ENCODE measurements around the gene MYH8.

Gene MYH8

GRCh38 chr17:10421900-10422542, at the start of gene MYH8:
MYH8 (minus strand) TSS chr17:10421950; CDS start chr17:10420227, 1,723 bp downstream.
- DNase-seq = no peak

- no peak for DNase-seq
Observed at GRCh38 chr17:10469459-10469858, 47.7 kb upstream of the MYH8 start, which contains the start of gene MYH4. MYH4 (minus strand) TSS chr17:10469559; CDS start chr17:10466745, 2,814 bp downstream.

GRCh38 chr17:10463402-10463801, 41.7 kb upstream of the MYH8 start:
- no peak for DNase-seq

GRCh38 chr17:10460062-10460461, 38.3 kb upstream of the MYH8 start:
- no peak for DNase-seq

- no peak for DNase-seq
Observed at GRCh38 chr17:10458701-10459100, 37.0 kb upstream of the MYH8 start.

GRCh38 chr17:10457952-10458351, 36.2 kb upstream of the MYH8 start:
- no peak for DNase-seq

- DNase-seq = no peak
Observed at GRCh38 chr17:10447026-10447931, 25.5 kb upstream of the MYH8 start.

GRCh38 chr17:10439816-10440215, 18.1 kb upstream of the MYH8 start:
- no peak for DNase-seq

- no peak for DNase-seq
Observed at GRCh38 chr17:10435096-10435495, 13.3 kb upstream of the MYH8 start.

GRCh38 chr17:10429421-10430045, 7.8 kb upstream of the MYH8 start:
- no peak for DNase-seq

- DNase-seq = no peak
Observed at GRCh38 chr17:10428781-10429180, 7.0 kb upstream of the MYH8 start.

- DNase-seq = no peak
Observed at GRCh38 chr17:10421211-10421610, 539 bp downstream of the MYH8 start.

GRCh38 chr17:10420811-10421210, 939 bp downstream of the MYH8 start:
- DNase-seq = no peak

- no peak for DNase-seq
Observed at GRCh38 chr17:10417431-10417830, 4.3 kb downstream of the MYH8 start.

- no peak for DNase-seq
Observed at GRCh38 chr17:10415161-10415560, 6.6 kb downstream of the MYH8 start.

- DNase-seq = no peak
Observed at GRCh38 chr17:10403589-10403988, 18.2 kb downstream of the MYH8 start.

- DNase-seq = no peak
Observed at GRCh38 chr17:10398352-10398751, 23.4 kb downstream of the MYH8 start.

GRCh38 chr17:10396524-10397163, 25.1 kb downstream of the MYH8 start:
- DNase-seq = no peak

GRCh38 chr17:10394201-10394887, 27.4 kb downstream of the MYH8 start:
- no peak for DNase-seq

- DNase-seq = no peak
Observed at GRCh38 chr17:10392880-10393279, 28.9 kb downstream of the MYH8 start.

- DNase-seq = no peak
Observed at GRCh38 chr17:10385871-10386270, 35.9 kb downstream of the MYH8 start.

GRCh38 chr17:10384175-10384574, 37.6 kb downstream of the MYH8 start:
- DNase-seq = no peak
